Esophagus squamous epithelium (tissue), 5 donors: Measurements from ENCODE around the gene MYORG. TPM values are rescaled to one million over a fixed set of nuclear protein-coding genes. Genes with fewer than 3 reads are reported as not detected.

Experiments used
- DNase-seq: peaks from one replicate; lab custom pipeline; 2025; lab: John Stamatoyannopoulos, UW
- H3K27ac ChIP-seq, 4 donors: fragments of 200-600 bp; sonication (generic); one replicate each; pipeline ENCODE4 v1.5.1; 2016 to 2019; ENCODE audit warnings: mild to moderate bottlenecking in 1 of 4
- H3K27me3 ChIP-seq, 4 donors: fragments of 200-600 bp; sonication (generic); 1 replicate in 3 of 4; 2 replicates in 1 of 4; pipeline versions ENCODE4 v1.5.1 to v1.6.0; 2017 to 2021; ENCODE audit warnings: antibody characterized with exemption in 1 of 4
- H3K36me3 ChIP-seq, 3 donors: fragments of 200-600 bp; sonication (generic); one replicate each; pipeline ENCODE4 v1.5.1; 2016 to 2019
- H3K4me1 ChIP-seq, 3 donors: fragments of 200-600 bp; sonication (generic); one replicate each; pipeline ENCODE4 v1.5.1; 2017 to 2019
- H3K4me3 ChIP-seq, 4 donors: fragments of 200-600 bp; sonication (generic); 1 replicate in 3 of 4; 2 replicates in 1 of 4; pipeline ENCODE4 v1.5.1; 2016 to 2019; ENCODE audit warnings: mild to moderate bottlenecking in 2 of 4, moderate library complexity in 1 of 4
- H3K9me3 ChIP-seq, 3 donors: fragments of 200-600 bp; sonication (generic); one replicate each; pipeline ENCODE4 v1.5.1; 2016 to 2019
- CTCF ChIP-seq, 6 experiments: fragments of 450-650 bp in 4 of 6; fragments of 200-600 bp in 2 of 6; sonication (generic) in 2 of 6; IDR thresholded peaks; one replicate each; pipeline ENCODE4 v1.5.1; 2016 to 2019; ENCODE audit warnings: antibody characterized with exemption in 6 of 6, mild to moderate bottlenecking in 4 of 6, moderate library complexity in 4 of 6
- POLR2A ChIP-seq, 4 donors: fragments of 450-650 bp; IDR thresholded peaks; one replicate each; pipeline ENCODE4 v1.6.1; 2017; ENCODE audit warnings: antibody characterized with exemption in 4 of 4, mild to moderate bottlenecking in 4 of 4, moderate library complexity in 3 of 4
- WGBS, 2 donors: methylation state at CpG; one replicate each; pipeline ENCODE4 v1.1.5; 2018; 5-methylcytosine and 5-hydroxymethylcytosine counted together
- intact Hi-C: fragments of 100-400 bp; cut with DNase I; formaldehyde crosslinking; loops from one replicate; pipeline ENCODE4 v1.15.0; 2022
- total RNA-seq, 4 donors: library from RNA; depleted of rRNA; stranded (reverse); fragments of >200 nt; gene quantifications; one replicate each; pipeline ENCODE4 v1.1.0, GENCODE V29; 2016
- donor health status: DM: yes; HTN: yes; CAD: no.

MYORG gene
- total RNA-seq, 4 donors from 2014 or later = 5.3 to 8.8 (median 5.4) TPM

- WGBS, 2 donors = 93 to 100% methylated on average over 3 of the region's 3 CpGs
- Histone ChIP-seq H3K27me3 (no peaks in the 10 kb centered on the region), H3K36me3 (peaks cover 0 to 7% (median 0%) of the 10 kb centered on the region in 3 donors), H3K4me3 (no peak overlapping the region), H3K4me1 (peaks cover 0 to 13% (median 3%) of the 10 kb centered on the region in 3 donors), H3K9me3 (no peaks in the 10 kb centered on the region), H3K27ac (no peak overlapping the region)
- intact Hi-C loops = no loop called here
- TF ChIP-seq CTCF (IDR thresholded peaks at IDR 0.05) (no peak), POLR2A (IDR thresholded peaks at IDR 0.05) (no peak)
- DNase-seq = no peak
Measured at GRCh38 chr9:34349324-34349723, 27.4 kb downstream of the MYORG start.

GRCh38 chr9:34347800-34348158, 28.9 kb downstream of the MYORG start:
- H3K4me3 ChIP-seq = no peak overlapping the region
- no peaks in the 10 kb centered on the region for H3K27me3 ChIP-seq
- TF ChIP-seq CTCF (IDR thresholded peaks at IDR 0.05) (no peak), POLR2A (IDR thresholded peaks at IDR 0.05) (no peak)
- H3K9me3 ChIP-seq = no peaks in the 10 kb centered on the region
- peak overlapping the region in 1 of 4 donors; percentile 30 for H3K27ac ChIP-seq
- H3K4me1 ChIP-seq = peaks cover 0 to 13% (median 3%) of the 10 kb centered on the region in 3 donors
- intact Hi-C loops = no loop called here
- peaks cover 0 to 22% (median 0%) of the 10 kb centered on the region in 3 donors for H3K36me3 ChIP-seq
- no peak for DNase-seq

GRCh38 chr9:34346873-34347799, 29.6 kb downstream of the MYORG start:
- Histone ChIP-seq H3K4me1 (peaks cover 0 to 13% (median 3%) of the 10 kb centered on the region in 3 donors), H3K27ac (peak overlapping the region in 3 of 4 donors; percentile 11 to 45 (median 42)), H3K36me3 (peaks cover 0 to 29% (median 0%) of the 10 kb centered on the region in 3 donors), H3K9me3 (no peaks in the 10 kb centered on the region), H3K27me3 (no peaks in the 10 kb centered on the region), H3K4me3 (no peak overlapping the region)
- intact Hi-C loops = no loop called here
- 83 to 84% methylated on average over 13 to 14 of the region's 15 CpGs for WGBS, 2 donors
- no peak for DNase-seq
- no peak for TF ChIP-seq POLR2A (IDR thresholded peaks at IDR 0.05)

- TF ChIP-seq CTCF (IDR thresholded peaks at IDR 0.05) (no peak), POLR2A (IDR thresholded peaks at IDR 0.05) (no peak)
Measured at GRCh38 chr9:34343605-34344004, 33.1 kb downstream of the MYORG start.

GRCh38 chr9:34343090-34343489, 33.6 kb downstream of the MYORG start:
- Histone ChIP-seq H3K36me3 (peaks cover 5 to 68% (median 18%) of the 10 kb centered on the region in 3 donors), H3K9me3 (no peaks in the 10 kb centered on the region), H3K4me3 (no peak overlapping the region), H3K4me1 (peaks cover 0 to 13% (median 3%) of the 10 kb centered on the region in 3 donors), H3K27ac (peak overlapping the region; percentile 24 to 74 (median 66)), H3K27me3 (no peaks in the 10 kb centered on the region)
- 63 to 82% methylated on average over 4 to 5 of the region's 5 CpGs for WGBS, 2 donors
- TF ChIP-seq POLR2A (IDR thresholded peaks at IDR 0.05) (no peak), CTCF (IDR thresholded peaks at IDR 0.05) (no peak)
- intact Hi-C loops = no loop called here
- DNase-seq = no peak

More at GRCh38 chr9:34343605-34344004, 33.1 kb downstream of the MYORG start:
- H3K27ac ChIP-seq = peak overlapping the region in 3 of 4 donors; percentile 62 to 68 (median 64)
- no peak overlapping the region for H3K4me3 ChIP-seq
- H3K27me3 ChIP-seq = no peaks in the 10 kb centered on the region
- intact Hi-C loops = no loop called here
- H3K9me3 ChIP-seq = no peaks in the 10 kb centered on the region
- H3K36me3 ChIP-seq = peaks cover 4 to 64% (median 17%) of the 10 kb centered on the region in 3 donors
- DNase-seq = no peak
- whole genome bisulfite sequencing, 2 donors = 88 to 100% methylated on average over 1 of the region's 1 CpG
- peaks cover 0 to 13% (median 3%) of the 10 kb centered on the region in 3 donors for H3K4me1 ChIP-seq
